Sigmoid colon (tissue), 7 donors: ENCODE data around the gene ANGPTL8. TPM values are rescaled to one million over a fixed set of nuclear protein-coding genes. Genes with fewer than 3 reads are reported as not detected.

Experiments
- DNase-seq: peaks from one replicate; pipeline ENCODE4 v3.0.0-alpha.2; 2019
- H3K27ac ChIP-seq, 4 donors: fragments of 200-600 bp; sonication (generic); one replicate each; pipeline ENCODE4 v1.5.1; 2016 to 2019; ENCODE audit warnings: mild to moderate bottlenecking in 1 of 4
- H3K27me3 ChIP-seq, 3 donors: fragments of 200-600 bp; sonication (generic); one replicate each; pipeline ENCODE4 v1.5.1; 2019; ENCODE audit warnings: mild to moderate bottlenecking in 1 of 3
- H3K36me3 ChIP-seq, 4 donors: fragments of 200-600 bp; sonication (generic); one replicate each; pipeline ENCODE4 v1.5.1; 2016 to 2019
- H3K4me1 ChIP-seq, 4 donors: fragments of 200-600 bp; sonication (generic); one replicate each; pipeline ENCODE4 v1.5.1; 2017 to 2019
- H3K4me3 ChIP-seq, 4 donors: fragments of 200-600 bp; sonication (generic); one replicate each; pipeline ENCODE4 v1.5.1; 2017 to 2019; ENCODE audit warnings: mild to moderate bottlenecking in 2 of 4, moderate library complexity in 1 of 4
- H3K9me3 ChIP-seq, 4 donors: fragments of 200-600 bp in 3 of 4; sonication (generic) in 3 of 4; one replicate each; pipeline versions ENCODE4 v1.5.1 to v1.6.1; 2013 to 2019
- CTCF ChIP-seq, 4 experiments: fragments of 450-650 bp in 3 of 4; fragments of 200-600 bp in 1 of 4; IDR thresholded peaks; one replicate each; pipeline ENCODE4 v1.5.1; 2016 to 2019; ENCODE audit warnings: antibody characterized with exemption in 4 of 4, mild to moderate bottlenecking in 3 of 4, moderate library complexity in 2 of 4
- EP300 ChIP-seq, 4 donors: sonication (generic); formaldehyde crosslinking; IDR thresholded peaks; one replicate each; pipeline ENCODE4 v1.6.1; 2017; ENCODE audit warnings: antibody characterized with exemption in 4 of 4
- POLR2A ChIP-seq, 2 donors: fragments of 450-650 bp; IDR thresholded peaks; one replicate each; pipeline ENCODE4 v1.6.1; 2016; ENCODE audit warnings: antibody characterized with exemption in 2 of 2, mild to moderate bottlenecking in 2 of 2, moderate library complexity in 2 of 2
- POLR2AphosphoS5 ChIP-seq, 4 donors: sonication (generic); formaldehyde crosslinking; IDR thresholded peaks; one replicate each; pipeline ENCODE4 v1.6.1; 2017; ENCODE audit warnings: antibody characterized with exemption in 4 of 4
- WGBS, 2 donors: extraction: QIAGEN DNeasy Blood & Tissue Kit; methylation state at CpG; one replicate each; pipeline ENCODE4 v1.1.7; 2013; 5-methylcytosine and 5-hydroxymethylcytosine counted together
- intact Hi-C: fragments of 100-400 bp; cut with DNase I; formaldehyde crosslinking; loops from one replicate; pipeline ENCODE4 v1.15.1; 2023
- polyA plus RNA-seq, 3 donors: library from polyadenylated mRNA; stranded (reverse); fragments of 200-250 nt; gene quantifications; one replicate each; pipeline ENCODE4 v1.2.3, GENCODE V29; 2013
- total RNA-seq, 4 donors: library from RNA; depleted of rRNA; stranded (reverse); fragments of >200 nt; gene quantifications; one replicate each; pipeline ENCODE4 v1.1.0, GENCODE V29; 2016
- donor health status: healthy with polysubstance abuse.
- donor health status: Bipolar disorder and iron deficiency.
- donor health status: healthy.

Gene ANGPTL8
- total and polyA plus RNA-seq, 7 donors, result 8.1 TPM; not detected in 6

- no peaks in the 10 kb centered on the region for H3K4me1 ChIP-seq
- H3K9me3 ChIP-seq, result no peaks in the 10 kb centered on the region
- no peak overlapping the region for H3K27ac ChIP-seq
- no peak overlapping the region for H3K4me3 ChIP-seq
- no peaks in the 10 kb centered on the region for H3K27me3 ChIP-seq
- peaks cover 0 to 26% (median 16%) of the 10 kb centered on the region in 4 donors for H3K36me3 ChIP-seq
- intact Hi-C loops, result no loop called here
- WGBS, 2 donors, result 87 to 89% methylated on average over 5 of the region's 5 CpGs
- DNase-seq, result no peak
- TF ChIP-seq POLR2AphosphoS5 (IDR thresholded peaks at IDR 0.05) (no peak), EP300 (IDR thresholded peaks at IDR 0.05) (no peak), CTCF (IDR thresholded peaks at IDR 0.05) (no peak), POLR2A (IDR thresholded peaks at IDR 0.05) (no peak)
Observed at GRCh38 chr19:11254666-11255065, 15.2 kb downstream of the ANGPTL8 start.

GRCh38 chr19:11256189-11256588, 16.8 kb downstream of the ANGPTL8 start:
- H3K36me3 ChIP-seq, result peaks cover 0 to 15% (median 11%) of the 10 kb centered on the region in 4 donors
- TF ChIP-seq POLR2AphosphoS5 (IDR thresholded peaks at IDR 0.05) (peak in 1 of 4 donors; percentile 8), CTCF (IDR thresholded peaks at IDR 0.05) (no peak)
- intact Hi-C loops, result no loop called here
- H3K4me1 ChIP-seq, result peaks cover 0 to 2% (median 0%) of the 10 kb centered on the region in 4 donors
- no peak overlapping the region for H3K4me3 ChIP-seq
- no peaks in the 10 kb centered on the region for H3K27me3 ChIP-seq
- DNase-seq, result peak; percentile 84
- 33 to 62% methylated on average over 7 of the region's 7 CpGs for WGBS, 2 donors
- peak overlapping the region in 3 of 4 donors; percentile 12 to 41 (median 31) for H3K27ac ChIP-seq
- no peaks in the 10 kb centered on the region for H3K9me3 ChIP-seq

GRCh38 chr19:11257846-11258380, 18.5 kb downstream of the ANGPTL8 start:
- H3K27me3 ChIP-seq, result no peaks in the 10 kb centered on the region
- H3K4me3 ChIP-seq, result no peak overlapping the region
- H3K4me1 ChIP-seq, result peaks cover 0 to 17% (median 9%) of the 10 kb centered on the region in 4 donors
- no peaks in the 10 kb centered on the region for H3K9me3 ChIP-seq
- no peak for DNase-seq
- no peak overlapping the region for H3K27ac ChIP-seq
- no peaks in the 10 kb centered on the region for H3K36me3 ChIP-seq
- intact Hi-C loops, result no loop called here
- TF ChIP-seq POLR2AphosphoS5 (IDR thresholded peaks at IDR 0.05), result no peak
- TF ChIP-seq EP300 (IDR thresholded peaks at IDR 0.05), result no peak
- TF ChIP-seq POLR2A (IDR thresholded peaks at IDR 0.05), result no peak
- no peak for TF ChIP-seq CTCF (IDR thresholded peaks at IDR 0.05)
- 89 to 95% methylated on average over 3 of the region's 3 CpGs for WGBS, 2 donors

- peak overlapping the region; percentile 80 to 85 (median 85) for H3K27ac ChIP-seq
- no peak for DNase-seq
- intact Hi-C loops, result no loop called here
- 77 to 83% methylated on average over 5 of the region's 5 CpGs for WGBS, 2 donors
- peak overlapping the region in 2 of 4 donors; percentile 98 to 100 for H3K4me3 ChIP-seq
- no peak for TF ChIP-seq POLR2AphosphoS5 (IDR thresholded peaks at IDR 0.05)
- no peak for TF ChIP-seq POLR2A (IDR thresholded peaks at IDR 0.05)
- TF ChIP-seq CTCF (IDR thresholded peaks at IDR 0.05), result no peak
- no peak for TF ChIP-seq EP300 (IDR thresholded peaks at IDR 0.05)
- H3K4me1 ChIP-seq, result peaks cover 0 to 22% (median 11%) of the 10 kb centered on the region in 4 donors
- H3K9me3 ChIP-seq, result no peaks in the 10 kb centered on the region
- no peaks in the 10 kb centered on the region for H3K27me3 ChIP-seq
- no peaks in the 10 kb centered on the region for H3K36me3 ChIP-seq
Observed at GRCh38 chr19:11260996-11261395, 21.6 kb downstream of the ANGPTL8 start.
